PC-9 (cell line): ENCODE results near the gene TRPM5. TPM values are rescaled to one million over a fixed set of nuclear protein-coding genes. Genes with fewer than 3 reads are reported as not detected.

Experiments used
- BruUV-seq: library from RNA; stranded (reverse); fragments of 400-500 nt; replicated peaks from 2 replicates; lab custom pipeline; 2021; lab: Mats Ljungman, UMichigan
- CTCF ChIA-PET: fragments of 300-600 bp; sonication (Branson Sonifier 250); formaldehyde crosslinking; loops from one replicate; lab custom pipeline; 2022; ENCODE audit warnings: antibody characterized with exemption; lab: Charles Lee
- POLR2A ChIA-PET: fragments of 300-600 bp; sonication (Branson Sonifier 250); formaldehyde crosslinking; loops from one replicate; lab custom pipeline; 2022; ENCODE audit warnings: antibody characterized with exemption; ENCODE audit not compliant: unreplicated experiment; lab: Charles Lee
- DNase-seq, 2 experiments: peaks; one replicate each; pipeline versions ENCODE4 v3.0.0 to v3.0.0-alpha.2; 2015 to 2022; ENCODE audit warnings: mixed read lengths in 1 of 2
- H2AFZ ChIP-seq: fragments of 200-600 bp; sonication (generic); 2 replicates; pipeline ENCODE4 v1.8.1; 2017; ENCODE audit warnings: antibody characterized with exemption
- H3F3A ChIP-seq: fragments of 200-600 bp; sonication (generic); 2 replicates; pipeline ENCODE4 v1.8.1; 2017; ENCODE audit warnings: antibody characterized with exemption, mild to moderate bottlenecking, low read depth; ENCODE audit not compliant: insufficient read depth
- H3K27ac ChIP-seq: fragments of 200-600 bp; sonication (generic); 2 replicates; pipeline ENCODE4 v1.6.1; 2016; ENCODE audit warnings: mixed run types
- H3K27me3 ChIP-seq: fragments of 200-600 bp; sonication (generic); 2 replicates; pipeline ENCODE4 v1.6.1; 2016; ENCODE audit warnings: low read depth, mixed run types; ENCODE audit not compliant: insufficient read depth
- H3K36me3 ChIP-seq: fragments of 200-600 bp; sonication (generic); 2 replicates; pipeline ENCODE4 v1.6.1; 2016; ENCODE audit warnings: low read depth, mixed run types
- H3K4me1 ChIP-seq: fragments of 200-600 bp; sonication (generic); replicated peaks from 2 replicates; pipeline ENCODE4 v1.6.1; 2016; ENCODE audit warnings: mixed run types; ENCODE audit not compliant: insufficient read depth
- H3K4me2 ChIP-seq: fragments of 200-600 bp; sonication (generic); 2 replicates; pipeline ENCODE4 v1.6.1; 2017; ENCODE audit warnings: mixed run types
- H3K4me3 ChIP-seq: fragments of 200-600 bp; sonication (generic); 2 replicates; pipeline ENCODE4 v1.6.1; 2016; ENCODE audit warnings: mixed run types
- H3K79me2 ChIP-seq: fragments of 200-600 bp; sonication (generic); 2 replicates; pipeline ENCODE4 v1.6.1; 2017; ENCODE audit warnings: low read depth, mixed run types
- H3K9me2 ChIP-seq: fragments of 200-600 bp; sonication (generic); 2 replicates; pipeline ENCODE4 v1.8.1; 2017; ENCODE audit warnings: mild to moderate bottlenecking; ENCODE audit not compliant: insufficient read depth
- H3K9me3 ChIP-seq: fragments of 200-600 bp; sonication (generic); 2 replicates; pipeline ENCODE4 v1.8.1; 2016; ENCODE audit warnings: low read depth; ENCODE audit not compliant: insufficient read depth
- H4K20me1 ChIP-seq: fragments of 200-600 bp; sonication (generic); 2 replicates; pipeline ENCODE4 v1.8.1; 2017; ENCODE audit not compliant: insufficient read depth
- EZH2 ChIP-seq: fragments of 200-600 bp; sonication (generic); IDR thresholded peaks from 2 replicates; pipeline ENCODE4 v1.8.0; 2017; ENCODE audit warnings: antibody characterized with exemption, low read depth
- intact Hi-C: fragments of 100-400 bp; cut with micrococcal nuclease; formaldehyde crosslinking; loops from one replicate; pipeline ENCODE4 v1.10.0; 2022; ENCODE audit not compliant: unreplicated experiment
- total RNA-seq: library from RNA; stranded (reverse); gene quantifications from 2 replicates; pipeline ENCODE4 v1.2.3, GENCODE V29; 2021
- TF ChIP-seq, protein P1 (sequence below): fragments of 200-600 bp; sonication (generic); conservative IDR thresholded peaks from 2 replicates; pipeline ENCODE4 v1.6.1; 2017; ENCODE audit warnings: mixed run types, antibody characterized with exemption, mild to moderate bottlenecking, moderate library complexity

The TRPM5 gene
- total RNA-seq, 1 experiment from 2014 or later = not detected

- H2AFZ ChIP-seq = no peak overlapping the region
- H3K4me2 ChIP-seq = no peak overlapping the region
- H3K4me3 ChIP-seq = no peak overlapping the region
- H3K79me2 ChIP-seq = peaks cover 19% of the 10 kb centered on the region
- H3K9me2 ChIP-seq = no peaks in the 10 kb centered on the region
- no peaks in the 10 kb centered on the region for H4K20me1 ChIP-seq
- intact Hi-C loops = loop anchor here (5.0 kb wide), 1 partner anchor 207 kb away; no protein-coding TSS in a partner anchor
- H3K36me3 ChIP-seq = no peaks in the 10 kb centered on the region
- H3F3A ChIP-seq = peaks cover under 1% of the 10 kb centered on the region; the same call in 1 of the 2 replicates
- BruUV-seq = no TSS peak
- no peaks in the 10 kb centered on the region for H3K27me3 ChIP-seq
- no peak for DNase-seq
- POLR2A ChIA-PET = no interaction called here
- H3K4me1 ChIP-seq = no peaks in the 10 kb centered on the region
- TF ChIP-seq, protein P1, sequence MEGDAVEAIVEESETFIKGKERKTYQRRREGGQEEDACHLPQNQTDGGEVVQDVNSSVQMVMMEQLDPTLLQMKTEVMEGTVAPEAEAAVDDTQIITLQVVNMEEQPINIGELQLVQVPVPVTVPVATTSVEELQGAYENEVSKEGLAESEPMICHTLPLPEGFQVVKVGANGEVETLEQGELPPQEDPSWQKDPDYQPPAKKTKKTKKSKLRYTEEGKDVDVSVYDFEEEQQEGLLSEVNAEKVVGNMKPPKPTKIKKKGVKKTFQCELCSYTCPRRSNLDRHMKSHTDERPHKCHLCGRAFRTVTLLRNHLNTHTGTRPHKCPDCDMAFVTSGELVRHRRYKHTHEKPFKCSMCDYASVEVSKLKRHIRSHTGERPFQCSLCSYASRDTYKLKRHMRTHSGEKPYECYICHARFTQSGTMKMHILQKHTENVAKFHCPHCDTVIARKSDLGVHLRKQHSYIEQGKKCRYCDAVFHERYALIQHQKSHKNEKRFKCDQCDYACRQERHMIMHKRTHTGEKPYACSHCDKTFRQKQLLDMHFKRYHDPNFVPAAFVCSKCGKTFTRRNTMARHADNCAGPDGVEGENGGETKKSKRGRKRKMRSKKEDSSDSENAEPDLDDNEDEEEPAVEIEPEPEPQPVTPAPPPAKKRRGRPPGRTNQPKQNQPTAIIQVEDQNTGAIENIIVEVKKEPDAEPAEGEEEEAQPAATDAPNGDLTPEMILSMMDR = no peak
- no peak for TF ChIP-seq EZH2
- H3K9me3 ChIP-seq = no peaks in the 10 kb centered on the region
- CTCF ChIA-PET = no interaction called here
- H3K27ac ChIP-seq = no peak overlapping the region
Observed at GRCh38 chr11:2404735-2405196, 39.5 kb downstream of the TRPM5 start.

GRCh38 chr11:2402890-2403645 lies 41.2 kb downstream of the TRPM5 start:
- POLR2A ChIA-PET = no interaction called here

DNA sequence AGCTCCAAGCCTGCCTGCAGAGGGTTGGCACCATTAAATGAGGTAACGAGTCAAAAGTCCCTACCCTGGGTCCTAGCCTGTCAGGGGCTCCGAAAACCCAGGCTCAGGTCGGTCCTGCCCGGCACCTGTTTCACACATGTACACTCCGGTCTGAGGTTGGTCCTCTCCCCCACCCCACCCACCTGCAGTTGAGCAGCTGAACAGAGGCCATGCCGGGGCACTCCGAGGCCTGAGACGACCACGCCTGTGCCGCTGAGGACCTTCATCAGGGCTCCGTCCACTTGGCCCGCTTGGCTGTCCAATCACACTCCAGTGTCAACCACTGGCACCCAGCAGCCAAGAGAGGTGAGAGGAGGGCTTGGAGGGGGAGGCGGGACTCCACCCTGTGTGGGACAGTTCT lies 42.2 kb downstream of the TRPM5 start:
- H3K9me2 ChIP-seq = no peaks in the 10 kb centered on the region
- intact Hi-C loops = loop anchor here (5.0 kb wide), 1 partner anchor 205 kb away; no protein-coding TSS in a partner anchor
- no peaks in the 10 kb centered on the region for H3K36me3 ChIP-seq
- H3K27ac ChIP-seq = no peak overlapping the region
- TF ChIP-seq EZH2 = no peak
- TF ChIP-seq, protein P1 = no peak
- DNase-seq = no peak
- H4K20me1 ChIP-seq = no peaks in the 10 kb centered on the region
- no peak overlapping the region for H2AFZ ChIP-seq
- peak overlapping the region; percentile 81 for H3K4me2 ChIP-seq
- peaks cover 10% of the 10 kb centered on the region; the same call in 1 of the 2 replicates for H3F3A ChIP-seq
- no peaks in the 10 kb centered on the region for H3K9me3 ChIP-seq
- H3K4me3 ChIP-seq = peak overlapping the region; percentile 89; the same call in 1 of the 2 replicates
- CTCF ChIA-PET = no interaction called here
- no TSS peak for BruUV-seq
- H3K4me1 ChIP-seq = no peaks in the 10 kb centered on the region
- no peaks in the 10 kb centered on the region for H3K27me3 ChIP-seq
- peaks cover 19% of the 10 kb centered on the region for H3K79me2 ChIP-seq
- POLR2A ChIA-PET = no interaction called here

More at GRCh38 chr11:2402890-2403645, 41.2 kb downstream of the TRPM5 start:
- Histone ChIP-seq H2AFZ (no peak overlapping the region), H3K79me2 (peaks cover 19% of the 10 kb centered on the region), H3K27ac (no peak overlapping the region), H3K9me2 (no peaks in the 10 kb centered on the region), H3K9me3 (no peaks in the 10 kb centered on the region), H3K4me2 (no peak overlapping the region), H3K4me3 (no peak overlapping the region), H4K20me1 (no peaks in the 10 kb centered on the region), H3K36me3 (no peaks in the 10 kb centered on the region), H3K4me1 (no peaks in the 10 kb centered on the region), H3K27me3 (no peaks in the 10 kb centered on the region), H3F3A (peaks cover 10% of the 10 kb centered on the region; the same call in 1 of the 2 replicates)
- CTCF ChIA-PET = no interaction called here
- no TSS peak for BruUV-seq
- TF ChIP-seq, protein P1 = no peak
- no peak for TF ChIP-seq EZH2
- no peak for DNase-seq
- intact Hi-C loops = loop anchor here (5.0 kb wide), 1 partner anchor 206 kb away; no protein-coding TSS in a partner anchor
